Gastroesophageal sphincter (tissue), 4 donors: Measurements from ENCODE around the gene MCM7. TPM values are rescaled to one million over a fixed set of nuclear protein-coding genes. Genes with fewer than 3 reads are reported as not detected.

ENCODE experiments used
- ATAC-seq: fragments of 150-250 bp; one replicate; pipeline ENCODE4 v1.9.1; 2016; ENCODE audit warnings: mild to moderate bottlenecking, moderate library complexity
- H3K27ac ChIP-seq, 4 donors: fragments of 200-600 bp; sonication (generic) in 3 of 4; 1 replicate in 3 of 4; 2 replicates in 1 of 4; pipeline ENCODE4 v1.5.1; 2016 to 2019
- H3K27me3 ChIP-seq: fragments of 200-600 bp; sonication (generic); one replicate; pipeline ENCODE4 v1.5.1; 2019
- H3K36me3 ChIP-seq, 2 donors: fragments of 200-600 bp; sonication (generic); one replicate each; pipeline ENCODE4 v1.5.1; 2019; ENCODE audit warnings: control low read depth in 1 of 2
- H3K4me1 ChIP-seq, 3 donors: fragments of 200-600 bp; sonication (generic); 1 replicate in 2 of 3; 2 replicates in 1 of 3; pipeline ENCODE4 v1.5.1; 2016 to 2019; ENCODE audit warnings: control low read depth in 2 of 3
- H3K4me3 ChIP-seq, 2 donors: fragments of 200-600 bp; sonication (generic); one replicate each; pipeline ENCODE4 v1.5.1; 2019; ENCODE audit warnings: mild to moderate bottlenecking in 1 of 2, moderate library complexity in 1 of 2
- H3K9me3 ChIP-seq, 3 donors: fragments of 200-600 bp; sonication (generic); one replicate each; pipeline ENCODE4 v1.5.1; 2017 to 2019; ENCODE audit warnings: control low read depth in 2 of 3
- EP300 ChIP-seq: sonication (generic); formaldehyde crosslinking; IDR thresholded peaks from one replicate; pipeline ENCODE4 v1.6.1; 2017; ENCODE audit warnings: antibody characterized with exemption, mild to moderate bottlenecking
- POLR2A ChIP-seq, 2 donors: fragments of 450-650 bp; IDR thresholded peaks; one replicate each; pipeline ENCODE4 v1.6.1; 2017; ENCODE audit warnings: antibody characterized with exemption in 2 of 2, mild to moderate bottlenecking in 2 of 2, moderate library complexity in 1 of 2
- POLR2AphosphoS5 ChIP-seq: sonication (generic); formaldehyde crosslinking; IDR thresholded peaks from one replicate; pipeline ENCODE4 v1.6.1; 2017; ENCODE audit warnings: antibody characterized with exemption
- WGBS, 2 donors: methylation state at CpG; one replicate each; pipeline ENCODE4 v1.1.5; 2018; ENCODE audit warnings: low coverage in 1 of 2; 5-methylcytosine and 5-hydroxymethylcytosine counted together
- total RNA-seq, 4 donors: library from RNA; depleted of rRNA; stranded (reverse); fragments of >200 nt; gene quantifications; one replicate each; pipeline ENCODE4 v1.1.0, GENCODE V29; 2016
- TF ChIP-seq, protein P1 (sequence below), 4 experiments: fragments of 200-600 bp in 2 of 4; fragments of 450-650 bp in 2 of 4; sonication (generic) in 1 of 4; IDR thresholded peaks; one replicate each; pipeline ENCODE4 v1.5.1; 2017 to 2019; ENCODE audit warnings: antibody characterized with exemption in 4 of 4, mild to moderate bottlenecking in 2 of 4, moderate library complexity in 2 of 4

MCM7 gene
- total RNA-seq, 4 donors from 2014 or later = 30.7 to 52.0 (median 45.1) TPM

DNA sequence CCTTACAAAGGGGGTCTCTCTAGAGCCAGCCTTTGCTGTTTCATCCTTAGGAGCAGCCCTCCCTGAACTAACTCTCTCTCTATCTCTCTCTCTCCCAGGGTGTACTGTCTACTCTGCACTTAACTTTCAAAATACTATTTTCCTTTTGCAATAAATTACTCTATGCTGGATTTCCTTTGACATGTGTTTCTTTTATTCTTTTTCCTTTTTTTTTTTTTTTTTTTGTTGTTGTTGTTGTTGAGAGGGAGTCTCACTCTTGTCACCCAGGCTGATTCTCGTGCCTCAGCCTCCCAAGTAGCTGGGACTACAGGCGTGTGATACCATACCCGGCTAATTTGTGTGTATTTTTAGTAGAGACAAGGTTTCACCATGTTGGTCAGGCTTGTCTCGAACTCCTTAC lies 18.2 kb downstream of the MCM7 start:
- Histone ChIP-seq H3K27me3 (no peaks in the 10 kb centered on the region), H3K4me1 (peaks cover 0 to 46% (median 26%) of the 10 kb centered on the region in 3 donors), H3K9me3 (no peaks in the 10 kb centered on the region), H3K36me3 (peaks cover 0 to 23% of the 10 kb centered on the region in 2 donors), H3K4me3 (no peak overlapping the region), H3K27ac (peak overlapping the region in 3 of 4 donors; percentile 84 to 90 (median 88))
- no peak for ATAC-seq
- 55% methylated on average over 4 of the region's 4 CpGs; no CpG with 5 or more reads in 1 of the 2 donors for WGBS, 2 donors
- TF ChIP-seq EP300 = no peak
- TF ChIP-seq POLR2A (IDR thresholded peaks at IDR 0.05) = no peak
- no peak for TF ChIP-seq POLR2AphosphoS5
- TF ChIP-seq, protein P1, sequence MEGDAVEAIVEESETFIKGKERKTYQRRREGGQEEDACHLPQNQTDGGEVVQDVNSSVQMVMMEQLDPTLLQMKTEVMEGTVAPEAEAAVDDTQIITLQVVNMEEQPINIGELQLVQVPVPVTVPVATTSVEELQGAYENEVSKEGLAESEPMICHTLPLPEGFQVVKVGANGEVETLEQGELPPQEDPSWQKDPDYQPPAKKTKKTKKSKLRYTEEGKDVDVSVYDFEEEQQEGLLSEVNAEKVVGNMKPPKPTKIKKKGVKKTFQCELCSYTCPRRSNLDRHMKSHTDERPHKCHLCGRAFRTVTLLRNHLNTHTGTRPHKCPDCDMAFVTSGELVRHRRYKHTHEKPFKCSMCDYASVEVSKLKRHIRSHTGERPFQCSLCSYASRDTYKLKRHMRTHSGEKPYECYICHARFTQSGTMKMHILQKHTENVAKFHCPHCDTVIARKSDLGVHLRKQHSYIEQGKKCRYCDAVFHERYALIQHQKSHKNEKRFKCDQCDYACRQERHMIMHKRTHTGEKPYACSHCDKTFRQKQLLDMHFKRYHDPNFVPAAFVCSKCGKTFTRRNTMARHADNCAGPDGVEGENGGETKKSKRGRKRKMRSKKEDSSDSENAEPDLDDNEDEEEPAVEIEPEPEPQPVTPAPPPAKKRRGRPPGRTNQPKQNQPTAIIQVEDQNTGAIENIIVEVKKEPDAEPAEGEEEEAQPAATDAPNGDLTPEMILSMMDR (IDR thresholded peaks at IDR 0.05) = no peak

DNA sequence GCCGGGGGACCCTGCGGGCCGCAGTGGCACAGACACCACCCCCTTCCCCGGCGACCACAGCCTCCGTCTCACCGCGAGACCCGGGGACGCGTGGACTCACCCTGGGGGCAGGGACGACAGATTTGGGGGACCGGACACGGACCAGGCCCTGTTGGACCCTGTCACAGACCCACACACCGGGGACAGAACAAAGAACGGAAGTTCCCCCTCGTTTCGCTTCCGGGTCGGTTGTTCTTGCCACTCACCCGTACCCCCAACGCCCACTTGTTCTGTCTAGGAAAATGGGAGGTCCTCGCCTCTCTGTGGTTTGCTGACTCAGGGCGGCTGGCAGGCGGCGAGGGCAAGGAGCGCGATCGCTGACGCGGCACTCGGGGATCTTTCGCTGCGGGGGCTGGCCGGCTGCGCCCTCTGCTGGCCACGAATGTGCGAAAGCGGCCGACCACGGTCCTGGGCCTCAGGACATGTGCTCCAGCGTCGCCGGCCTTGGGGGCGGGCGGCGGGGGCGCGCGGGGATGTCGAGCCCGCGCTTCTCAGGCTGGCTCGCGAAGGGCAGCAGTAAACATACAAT lies 19.6 kb downstream of the MCM7 start, which contains the start of gene ZNF3:
TSS of gene ZNF3 (minus strand) at position 189 of the 568 bp plus-strand sequence. CDS start 4,366 bp downstream, outside the sequence.
- no CpG with 5 or more reads among the region's 55 CpGs for WGBS, 2 donors
- no peaks in the 10 kb centered on the region for H3K27me3 ChIP-seq
- peak; percentile 100 for ATAC-seq
- peaks cover 0 to 36% of the 10 kb centered on the region in 2 donors for H3K36me3 ChIP-seq
- peaks cover 0 to 47% (median 22%) of the 10 kb centered on the region in 3 donors for H3K4me1 ChIP-seq
- no peaks in the 10 kb centered on the region for H3K9me3 ChIP-seq
- peak within 1 kb of the TSS; percentile 41 to 90 (median 86) for H3K27ac ChIP-seq
- H3K4me3 ChIP-seq = peak within 1 kb of the TSS; percentile 59 to 76
- TF ChIP-seq EP300 = no peak
- TF ChIP-seq, protein P1 (IDR thresholded peaks at IDR 0.05) = peak in 3 of 4 experiments; percentile 96
- TF ChIP-seq POLR2AphosphoS5 = peak; percentile 86
- peak; percentile 46 to 70 for TF ChIP-seq POLR2A (IDR thresholded peaks at IDR 0.05)

DNA sequence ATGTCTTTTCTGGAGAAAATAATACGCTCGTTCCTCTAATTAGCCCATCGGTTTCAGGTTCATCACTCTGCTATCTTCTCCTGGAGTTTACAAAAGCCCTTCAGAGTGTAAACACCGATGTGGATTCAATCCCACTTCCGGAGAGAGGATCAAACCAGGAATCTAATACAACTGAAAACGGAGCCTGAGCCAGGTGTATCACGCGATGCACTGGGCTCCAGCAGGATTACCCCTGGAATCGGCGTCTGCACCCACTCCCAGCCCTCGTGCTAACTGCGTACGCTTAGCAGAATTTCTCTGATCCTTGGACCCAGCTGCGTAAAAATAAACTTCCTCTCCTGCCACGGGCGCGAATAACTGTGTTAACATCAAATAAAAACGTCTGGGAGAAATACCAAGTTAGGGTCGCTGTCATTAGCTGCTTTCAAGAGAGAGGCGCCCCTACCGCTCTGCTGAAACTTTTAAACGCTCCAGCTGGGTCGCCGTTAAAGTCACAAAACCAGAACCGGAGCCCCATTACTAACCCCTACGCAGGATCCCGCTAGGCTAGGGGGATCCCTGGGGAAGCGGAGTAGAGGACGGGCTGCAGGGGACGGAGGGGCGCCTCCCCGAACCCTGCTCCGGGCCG lies 20.2 kb downstream of the MCM7 start:
- Histone ChIP-seq H3K36me3 (peaks cover 0 to 42% of the 10 kb centered on the region in 2 donors), H3K4me3 (peak overlapping the region; percentile 59 to 76), H3K27me3 (no peaks in the 10 kb centered on the region), H3K9me3 (no peaks in the 10 kb centered on the region), H3K4me1 (peaks cover 0 to 47% (median 22%) of the 10 kb centered on the region in 3 donors), H3K27ac (peak overlapping the region; percentile 41 to 90 (median 86))
- ATAC-seq = no peak
- 0 to 1% methylated on average over 5 to 10 of the region's 34 CpGs for WGBS, 2 donors
- TF ChIP-seq, protein P1 (IDR thresholded peaks at IDR 0.05) = no peak
- no peak for TF ChIP-seq POLR2A (IDR thresholded peaks at IDR 0.05)
- no peak for TF ChIP-seq EP300
- TF ChIP-seq POLR2AphosphoS5 = no peak

DNA sequence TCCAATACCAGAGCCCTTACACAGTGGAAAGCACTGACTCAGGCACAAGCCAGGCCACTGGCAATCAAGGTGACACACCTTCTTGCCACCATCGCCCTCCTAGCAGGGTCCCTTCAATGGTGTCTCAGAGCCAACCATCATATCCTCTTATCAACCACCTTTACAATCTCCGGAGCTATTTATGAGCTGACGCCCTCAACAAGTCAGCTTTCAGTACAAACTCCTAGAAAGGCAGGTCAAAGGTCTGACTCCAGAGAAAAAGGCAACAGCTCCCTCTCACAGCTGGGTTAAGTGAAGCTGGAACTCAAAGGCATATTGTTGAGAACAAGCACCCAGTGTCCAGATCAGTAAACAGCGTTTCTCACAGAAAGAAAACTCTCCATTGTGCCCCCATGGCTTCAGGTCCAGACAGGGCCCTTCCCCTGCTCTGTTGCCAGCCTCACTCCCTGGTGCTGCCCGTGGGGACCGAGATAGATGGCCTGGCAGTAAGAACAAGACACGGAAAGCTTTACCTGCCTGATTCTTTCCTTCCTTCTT lies 22.1 kb downstream of the MCM7 start:
- TF ChIP-seq POLR2AphosphoS5 (no peak), EP300 (no peak), POLR2A (IDR thresholded peaks at IDR 0.05) (no peak)
- TF ChIP-seq, protein P1 (IDR thresholded peaks at IDR 0.05) = no peak
- Histone ChIP-seq H3K4me1 (peaks cover 0 to 47% (median 22%) of the 10 kb centered on the region in 3 donors), H3K4me3 (no peak overlapping the region), H3K27ac (no peak overlapping the region), H3K27me3 (no peaks in the 10 kb centered on the region), H3K9me3 (no peaks in the 10 kb centered on the region), H3K36me3 (peaks cover 0 to 61% of the 10 kb centered on the region in 2 donors)
- WGBS, 2 donors = 53 to 70% methylated on average over 2 to 7 of the region's 7 CpGs
- no peak for ATAC-seq
